ENCODE results near the gene ZNF628.

Gene ZNF628

GRCh38 chr19:55451163-55451964 lies 25.1 kb upstream of the ZNF628 start:
- no peak for FAIRE-seq

- no peak for FAIRE-seq
These were observed 24.3 kb upstream of the ZNF628 start for GRCh38 chr19:55451965-55452748.

GRCh38 chr19:55452749-55453346 lies 23.6 kb upstream of the ZNF628 start:
- FAIRE-seq, result no peak

- no peak for FAIRE-seq
These were observed 22.7 kb upstream of the ZNF628 start for GRCh38 chr19:55453511-55454260.

GRCh38 chr19:55454787-55455243 lies 21.6 kb upstream of the ZNF628 start:
- FAIRE-seq, result no peak

GRCh38 chr19:55455576-55456235 lies 20.7 kb upstream of the ZNF628 start:
- no peak for FAIRE-seq

- no peak for FAIRE-seq
These were observed 20.1 kb upstream of the ZNF628 start for GRCh38 chr19:55456347-55456746.

- FAIRE-seq, result no peak
These were observed 18.5 kb upstream of the ZNF628 start for GRCh38 chr19:55457683-55458457.

GRCh38 chr19:55459551-55459949 lies 16.9 kb upstream of the ZNF628 start:
- FAIRE-seq, result no peak

- no peak for FAIRE-seq
These were observed 16.3 kb upstream of the ZNF628 start for GRCh38 chr19:55459950-55460657.

- FAIRE-seq, result no peak
These were observed 15.7 kb upstream of the ZNF628 start for GRCh38 chr19:55460670-55461258.

- peak; percentile 87 for FAIRE-seq
These were observed 15.0 kb upstream of the ZNF628 start, which contains the start of gene ISOC2 for GRCh38 chr19:55461259-55461973. TSS of gene ISOC2 (minus strand) at chr19:55461642. CDS start at chr19:55456486, 5,156 bp downstream.

GRCh38 chr19:55461974-55462626 lies 14.3 kb upstream of the ZNF628 start:
- no peak for FAIRE-seq

- FAIRE-seq, result no peak
These were observed 13.7 kb upstream of the ZNF628 start for GRCh38 chr19:55462722-55463121.

GRCh38 chr19:55463583-55464031 lies 12.8 kb upstream of the ZNF628 start:
- no peak for FAIRE-seq

GRCh38 chr19:55464039-55464661 lies 12.3 kb upstream of the ZNF628 start:
- no peak for FAIRE-seq

- no peak for FAIRE-seq
These were observed 11.8 kb upstream of the ZNF628 start, which contains the start of gene C19orf85 for GRCh38 chr19:55464662-55465054. TSS of gene C19orf85 (minus strand) at chr19:55464751. CDS start at chr19:55464554, 197 bp downstream.

Measured in colon (tissue), 2 donors.